ENCODE measurements around the gene SPATA31D4.

Gene SPATA31D4

GRCh38 chr9:81893929-81894328 is 34.3 kb upstream of the SPATA31D4 start:
- DNase-seq (ENCODE audit: low read depth), result no peak
- TF ChIP-seq, protein P1, sequence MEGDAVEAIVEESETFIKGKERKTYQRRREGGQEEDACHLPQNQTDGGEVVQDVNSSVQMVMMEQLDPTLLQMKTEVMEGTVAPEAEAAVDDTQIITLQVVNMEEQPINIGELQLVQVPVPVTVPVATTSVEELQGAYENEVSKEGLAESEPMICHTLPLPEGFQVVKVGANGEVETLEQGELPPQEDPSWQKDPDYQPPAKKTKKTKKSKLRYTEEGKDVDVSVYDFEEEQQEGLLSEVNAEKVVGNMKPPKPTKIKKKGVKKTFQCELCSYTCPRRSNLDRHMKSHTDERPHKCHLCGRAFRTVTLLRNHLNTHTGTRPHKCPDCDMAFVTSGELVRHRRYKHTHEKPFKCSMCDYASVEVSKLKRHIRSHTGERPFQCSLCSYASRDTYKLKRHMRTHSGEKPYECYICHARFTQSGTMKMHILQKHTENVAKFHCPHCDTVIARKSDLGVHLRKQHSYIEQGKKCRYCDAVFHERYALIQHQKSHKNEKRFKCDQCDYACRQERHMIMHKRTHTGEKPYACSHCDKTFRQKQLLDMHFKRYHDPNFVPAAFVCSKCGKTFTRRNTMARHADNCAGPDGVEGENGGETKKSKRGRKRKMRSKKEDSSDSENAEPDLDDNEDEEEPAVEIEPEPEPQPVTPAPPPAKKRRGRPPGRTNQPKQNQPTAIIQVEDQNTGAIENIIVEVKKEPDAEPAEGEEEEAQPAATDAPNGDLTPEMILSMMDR (IDR thresholded peaks at IDR 0.05; ENCODE audit: control insufficient read depth, extremely low read depth, insufficient read depth), result no peak

GRCh38 chr9:81894891-81895290 is 33.3 kb upstream of the SPATA31D4 start:
- DNase-seq (ENCODE audit: low read depth), result no peak
- H3K4me3 ChIP-seq (ENCODE audit: low read depth, low read length), result no peak overlapping the region
- TF ChIP-seq, protein P1 (IDR thresholded peaks at IDR 0.05; ENCODE audit: control insufficient read depth, extremely low read depth, insufficient read depth), result no peak

More at GRCh38 chr9:81893929-81894328, 34.3 kb upstream of the SPATA31D4 start:
- H3K4me3 ChIP-seq (ENCODE audit: low read depth, low read length), result no peak overlapping the region

DNA sequence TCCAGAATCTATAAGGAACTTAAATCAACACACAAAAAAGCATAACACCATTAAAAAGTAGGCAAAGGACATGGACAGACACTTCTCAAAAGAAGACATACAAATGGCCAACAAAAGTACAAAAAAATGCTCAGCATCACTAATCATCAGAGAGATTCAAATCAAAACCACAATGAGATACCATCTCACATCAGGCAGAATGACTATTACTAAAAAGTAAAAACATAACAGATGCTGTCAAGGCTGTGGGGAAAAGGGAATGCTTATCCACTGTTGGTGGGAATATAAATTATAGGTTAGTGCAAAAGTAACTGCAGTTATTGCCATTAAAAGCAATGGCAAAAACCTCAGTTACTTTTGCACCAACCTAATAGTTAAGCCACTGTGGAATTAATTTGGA is 32.2 kb upstream of the SPATA31D4 start:
- DNase-seq (ENCODE audit: low read depth), result no peak
- H3K4me3 ChIP-seq (ENCODE audit: low read depth, low read length), result no peak overlapping the region
- TF ChIP-seq, protein P1 (IDR thresholded peaks at IDR 0.05; ENCODE audit: control insufficient read depth, extremely low read depth, insufficient read depth), result no peak

- TF ChIP-seq, protein P1 (IDR thresholded peaks at IDR 0.05; ENCODE audit: control insufficient read depth, extremely low read depth, insufficient read depth), result no peak
- H3K4me3 ChIP-seq (ENCODE audit: low read depth, low read length), result no peak overlapping the region
- no peak for DNase-seq (ENCODE audit: low read depth)
Observed at GRCh38 chr9:81898851-81899250, 29.4 kb upstream of the SPATA31D4 start.

DNA sequence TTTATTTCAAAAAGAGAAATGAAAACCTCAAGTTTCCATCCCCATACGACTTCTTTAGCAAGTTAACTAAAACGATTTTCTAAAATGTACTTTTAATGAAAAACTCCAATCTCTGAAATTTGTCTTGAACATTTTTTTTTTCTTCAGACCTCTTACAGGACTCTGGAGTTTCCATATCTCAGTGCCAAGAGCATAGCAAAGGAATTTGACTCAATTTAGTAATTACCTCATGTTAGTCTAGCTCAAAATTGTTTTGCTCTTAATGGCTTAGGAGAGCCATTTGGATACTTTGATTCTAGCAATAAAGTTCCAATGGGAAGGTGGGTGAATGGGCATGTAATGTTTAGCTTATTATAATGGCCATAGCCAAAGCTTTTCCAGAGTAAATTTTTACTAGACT is 26.0 kb upstream of the SPATA31D4 start:
- H3K4me3 ChIP-seq (ENCODE audit: low read depth, low read length), result no peak overlapping the region
- DNase-seq (ENCODE audit: low read depth), result no peak
- TF ChIP-seq, protein P1 (IDR thresholded peaks at IDR 0.05; ENCODE audit: control insufficient read depth, extremely low read depth, insufficient read depth), result no peak

- no peak overlapping the region for H3K4me3 ChIP-seq (ENCODE audit: low read depth, low read length)
- no peak for DNase-seq (ENCODE audit: low read depth)
- TF ChIP-seq, protein P1 (IDR thresholded peaks at IDR 0.05; ENCODE audit: control insufficient read depth, extremely low read depth, insufficient read depth), result no peak
Observed at GRCh38 chr9:81902626-81903025, 25.6 kb upstream of the SPATA31D4 start.

GRCh38 chr9:81906671-81907070 is 21.6 kb upstream of the SPATA31D4 start:
- DNase-seq (ENCODE audit: low read depth), result no peak
- H3K4me3 ChIP-seq (ENCODE audit: low read depth, low read length), result no peak overlapping the region
- TF ChIP-seq, protein P1 (IDR thresholded peaks at IDR 0.05; ENCODE audit: control insufficient read depth, extremely low read depth, insufficient read depth), result no peak

Measured in LNCaP clone FGC (cell line).